GM18861 (cell line): ENCODE data around the gene SIM1.
"Not testable (repeated sequence)": the region's sequence is repeated elsewhere in the genome, so short reads cannot be mapped to it uniquely, and the experiment has no call there.

Experiments used
- ATAC-seq: cut with Tn5 transposase; IDR thresholded peaks from one replicate; pipeline ENCODE4 v1.9.1; 2021; ENCODE audit not compliant: unreplicated experiment

The SIM1 gene

DNA sequence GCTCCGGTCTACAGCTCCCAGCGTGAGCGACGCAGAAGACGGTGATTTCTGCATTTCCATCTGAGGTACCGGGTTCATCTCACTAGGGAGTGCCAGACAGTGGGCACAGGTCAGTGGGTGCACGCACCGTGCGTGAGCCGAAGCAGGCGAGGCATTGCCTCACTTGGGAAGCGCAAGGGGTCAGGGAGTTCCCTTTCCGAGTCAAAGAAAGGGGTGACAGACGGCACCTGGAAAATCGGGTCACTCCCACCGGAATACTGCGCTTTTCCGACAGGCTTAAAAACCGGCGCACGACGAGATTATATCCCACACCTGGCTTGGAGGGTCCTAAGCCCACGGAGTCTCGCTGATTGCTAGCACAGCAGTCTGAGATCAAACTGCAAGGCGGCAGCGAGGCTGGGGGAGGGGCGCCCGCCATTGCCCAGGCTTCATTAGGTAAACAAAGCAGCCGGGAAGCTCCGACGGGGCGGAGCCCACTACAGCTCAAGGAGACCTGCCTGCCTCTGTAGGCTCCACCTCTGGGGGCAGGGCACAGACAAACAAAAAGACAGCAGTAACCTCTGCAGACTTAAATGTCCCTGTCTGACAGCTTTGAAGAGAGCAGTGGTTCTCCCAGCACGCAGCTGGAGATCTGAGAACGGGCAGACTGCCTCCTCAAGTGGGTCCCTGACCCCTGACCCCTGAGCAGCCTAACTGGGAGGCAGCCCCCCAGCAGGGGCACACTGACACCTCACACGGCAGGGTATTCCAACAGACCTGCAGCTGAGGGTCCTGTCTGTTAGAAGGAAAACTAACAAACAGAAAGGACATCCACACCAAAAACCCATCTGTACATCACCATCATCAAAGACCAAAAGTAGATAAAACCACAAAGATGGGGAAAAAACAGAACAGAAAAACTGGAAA lies 109.7 kb downstream of the SIM1 start:
- ATAC-seq = not testable (repeated sequence)

DNA sequence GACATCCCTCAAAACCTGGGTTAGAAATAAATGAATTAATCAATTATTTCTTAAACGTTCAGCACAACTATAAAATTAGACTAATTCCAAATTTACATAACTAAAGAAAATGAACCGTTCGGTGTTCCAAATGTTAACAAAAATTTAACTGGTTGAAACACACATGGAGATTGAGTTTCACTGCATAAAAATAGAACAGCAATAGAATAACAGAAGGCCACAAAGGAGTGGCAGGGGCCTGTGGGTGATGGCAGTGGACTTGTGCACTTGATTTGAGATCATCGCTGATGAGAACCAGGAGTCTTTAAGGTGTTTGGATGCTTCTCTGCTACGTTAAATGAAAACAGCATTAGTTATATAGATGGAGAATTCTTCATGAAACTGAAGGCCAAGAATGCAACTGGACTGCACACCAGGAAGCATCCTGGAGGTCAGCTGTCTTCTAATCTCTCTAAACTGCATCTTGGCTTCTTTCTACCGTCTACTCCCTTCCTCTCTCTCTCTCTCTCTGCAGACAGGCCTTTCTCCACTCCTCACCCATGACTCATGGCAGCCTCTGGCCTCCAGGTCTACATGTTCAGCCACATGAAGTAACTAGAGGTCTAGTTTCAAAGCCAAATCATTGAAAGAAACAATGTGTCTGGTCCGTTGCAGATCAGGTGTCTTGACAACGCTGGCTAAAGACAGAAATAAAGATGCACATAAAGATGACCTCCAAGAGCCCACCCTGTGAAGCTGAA lies 111.3 kb downstream of the SIM1 start:
- no peak for ATAC-seq

DNA sequence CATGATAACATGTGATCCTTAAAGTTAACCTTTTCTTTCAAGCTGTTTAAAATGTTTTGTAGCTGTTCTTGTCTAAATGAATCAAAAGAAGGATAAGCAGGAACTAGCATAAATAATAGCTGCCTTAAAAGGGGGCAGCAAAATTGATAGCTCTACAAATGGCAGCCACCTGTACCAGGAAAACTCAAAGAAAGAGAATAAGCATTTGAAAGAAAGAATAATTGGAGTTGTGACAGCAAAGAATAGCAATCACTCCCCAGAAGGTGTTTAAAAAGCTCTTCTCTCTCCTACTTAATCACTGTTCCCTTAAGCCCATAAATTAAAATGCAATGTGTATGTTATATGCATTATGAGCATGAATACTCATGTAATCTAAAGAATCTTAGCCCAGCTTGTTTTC lies 114.6 kb downstream of the SIM1 start:
- no peak for ATAC-seq

DNA sequence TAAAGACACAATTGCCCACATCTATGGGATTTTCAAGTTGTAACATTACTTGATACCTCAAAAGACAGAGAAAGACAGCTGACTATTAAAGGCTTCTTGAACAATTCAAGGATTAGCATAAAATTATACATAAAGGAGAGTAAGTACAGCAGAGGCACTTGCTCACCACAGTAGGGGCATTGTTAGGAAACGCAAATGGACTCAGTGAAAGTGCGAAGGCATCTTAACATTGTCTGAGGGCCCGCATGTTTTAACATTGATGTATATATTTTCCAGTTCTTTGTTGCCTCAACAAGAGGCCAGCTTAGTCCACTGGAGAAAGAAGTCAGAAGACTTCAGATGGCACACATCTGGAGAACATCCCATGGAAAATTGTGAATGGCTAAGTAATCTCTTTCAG lies 115.4 kb downstream of the SIM1 start:
- no peak for ATAC-seq

DNA sequence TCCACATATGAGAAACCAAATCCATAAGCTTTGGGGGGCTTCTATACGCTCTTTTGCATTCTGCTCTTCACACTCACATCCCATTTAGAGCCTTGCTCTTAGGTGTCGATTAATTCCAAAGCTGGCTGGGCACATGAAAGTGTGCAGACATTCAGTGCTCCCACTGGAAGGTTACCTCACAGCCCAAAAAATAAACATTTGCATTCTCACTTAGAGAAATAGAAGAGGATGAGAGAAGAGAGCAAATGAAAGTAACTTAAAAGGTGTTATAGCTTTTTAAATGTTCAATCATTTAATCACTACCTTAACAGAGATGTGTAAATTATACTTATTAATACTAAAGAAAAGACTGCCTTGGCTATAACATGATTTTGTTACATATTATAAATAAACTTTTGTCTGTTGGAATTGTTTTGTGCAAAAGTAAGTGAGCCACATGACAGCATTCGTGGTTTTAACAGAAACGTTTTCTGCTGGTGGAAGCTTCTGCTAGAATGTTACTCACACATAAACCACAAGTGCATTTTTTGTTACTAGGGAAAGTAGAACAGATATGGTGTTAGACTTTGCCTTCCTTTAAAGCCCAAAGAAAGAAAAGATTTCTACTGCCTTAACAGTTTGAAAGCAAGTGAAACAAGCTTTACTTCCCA lies 116.7 kb downstream of the SIM1 start:
- no peak for ATAC-seq

DNA sequence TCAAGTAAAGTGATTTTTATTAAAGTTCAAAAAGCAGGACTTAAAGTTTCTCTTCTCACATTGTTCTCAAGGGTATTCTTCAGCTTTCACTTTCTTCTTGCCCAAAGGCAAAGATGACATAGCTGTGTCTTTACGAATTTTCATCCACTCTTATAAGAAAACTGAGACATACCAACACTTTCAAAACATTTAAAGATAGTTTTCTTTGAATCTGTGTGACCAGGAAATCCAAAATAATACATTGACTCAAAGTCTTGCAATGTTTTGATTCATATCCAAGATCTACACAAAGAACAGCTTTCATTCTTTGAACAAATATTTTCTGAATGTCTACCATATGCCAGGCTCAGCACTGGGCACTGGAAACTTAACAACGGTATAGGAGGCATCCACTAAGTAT lies 117.9 kb downstream of the SIM1 start:
- no peak for ATAC-seq

DNA sequence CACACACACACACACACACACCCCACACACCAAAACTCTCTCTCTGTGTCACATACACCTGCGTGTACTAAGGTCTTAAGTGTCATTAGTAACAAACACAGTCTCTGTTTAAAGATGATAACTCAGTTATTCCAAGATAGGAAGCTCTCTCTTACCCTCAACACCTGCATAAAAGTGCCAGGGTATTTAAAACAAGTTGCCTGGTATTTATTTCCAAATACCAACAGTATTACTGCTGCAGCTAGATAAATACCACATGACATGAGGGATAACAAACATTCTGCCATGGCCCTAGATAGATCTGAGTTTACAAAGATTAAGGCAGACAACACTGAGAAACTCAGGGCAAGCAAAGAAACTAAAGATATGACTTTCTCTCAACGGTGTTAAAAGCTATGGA lies 118.5 kb downstream of the SIM1 start:
- ATAC-seq = no peak

DNA sequence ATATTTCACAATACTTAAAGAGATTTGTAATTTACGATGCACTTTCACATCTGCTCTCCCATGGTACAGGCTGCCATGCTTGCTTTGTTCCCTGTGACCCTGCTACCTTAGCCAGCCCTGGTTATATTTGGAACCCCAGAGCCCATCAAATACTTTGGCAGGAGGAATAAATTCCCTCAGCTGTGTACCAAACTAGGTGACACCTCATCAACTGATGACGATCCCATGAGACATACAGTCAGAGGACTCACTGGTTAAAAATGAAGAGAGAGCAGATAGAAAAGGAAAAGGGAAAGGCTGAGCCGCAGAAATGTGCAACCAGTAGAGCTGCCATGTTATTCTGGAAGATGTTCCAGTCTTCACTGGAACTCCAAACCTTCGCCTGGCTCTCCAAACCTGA lies 120.0 kb downstream of the SIM1 start:
- no peak for ATAC-seq

DNA sequence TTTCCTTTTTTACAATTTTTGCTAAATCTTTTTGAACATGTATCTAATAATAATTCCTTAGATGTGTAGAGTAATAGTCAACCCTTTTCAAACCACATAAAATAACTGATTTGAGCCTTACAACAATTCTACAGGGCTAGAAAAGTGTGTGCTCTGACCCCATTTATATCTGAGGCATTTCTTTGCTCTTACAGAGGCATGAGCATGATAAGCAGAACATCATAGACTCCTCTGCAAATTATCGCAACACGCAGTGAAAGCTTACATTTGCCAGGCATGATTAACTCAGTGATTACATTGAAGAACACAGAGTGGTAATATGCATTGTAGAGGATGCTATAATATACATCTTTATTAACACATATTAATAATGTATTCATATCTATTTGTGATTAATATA lies 120.4 kb downstream of the SIM1 start:
- ATAC-seq = no peak

DNA sequence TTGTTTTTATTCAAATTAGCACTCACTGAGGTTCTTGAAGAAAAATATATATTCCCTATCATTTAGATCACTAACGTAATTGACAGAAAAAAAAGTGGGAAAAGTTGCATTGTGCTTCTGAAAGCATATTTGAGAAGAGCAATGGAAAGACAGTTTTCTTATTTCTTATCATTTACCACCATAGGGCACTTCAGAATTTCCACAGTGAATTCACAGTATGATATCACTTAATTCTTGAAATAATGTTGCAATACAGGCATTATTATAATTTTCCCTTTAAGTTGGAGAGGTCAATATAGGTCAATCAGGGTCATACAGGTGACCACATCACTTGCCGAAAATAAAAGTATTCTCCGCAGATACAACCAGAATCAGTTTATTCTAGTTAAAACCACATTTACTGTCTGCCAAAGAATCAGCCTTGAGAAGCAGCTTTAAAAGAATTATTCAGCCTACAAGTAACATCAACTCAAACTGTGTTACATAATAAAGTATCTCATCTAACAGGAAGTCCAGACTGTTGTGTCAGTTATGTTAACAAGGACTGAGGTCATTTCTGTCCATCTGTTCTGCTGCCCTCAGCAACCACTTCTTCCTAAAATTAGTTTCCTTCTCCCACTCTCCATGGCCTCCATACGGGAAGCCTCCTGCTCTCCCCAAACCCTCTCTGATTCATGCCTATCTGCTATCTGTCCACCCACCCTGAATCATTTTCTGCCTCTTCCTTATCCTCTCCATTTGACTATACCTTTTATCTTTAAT lies 121.2 kb downstream of the SIM1 start:
- ATAC-seq = no peak

DNA sequence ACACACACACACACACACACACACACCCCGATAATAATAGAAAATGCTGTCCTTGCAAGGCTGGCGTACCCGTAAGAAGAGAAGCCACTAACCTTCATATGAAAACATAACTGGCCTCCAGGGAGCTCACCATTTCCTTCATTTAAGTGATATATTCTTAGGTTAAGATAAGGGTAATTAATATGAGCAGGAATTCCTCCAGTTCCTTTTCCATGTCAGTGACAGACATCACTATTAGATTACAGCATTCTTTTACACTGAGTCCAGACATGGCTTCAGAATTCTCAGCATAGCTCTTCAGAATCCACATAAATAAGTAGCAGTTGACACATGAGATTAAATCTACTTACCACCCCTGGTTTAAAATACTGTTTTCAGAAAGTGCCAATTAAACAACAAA lies 121.9 kb downstream of the SIM1 start:
- no peak for ATAC-seq

DNA sequence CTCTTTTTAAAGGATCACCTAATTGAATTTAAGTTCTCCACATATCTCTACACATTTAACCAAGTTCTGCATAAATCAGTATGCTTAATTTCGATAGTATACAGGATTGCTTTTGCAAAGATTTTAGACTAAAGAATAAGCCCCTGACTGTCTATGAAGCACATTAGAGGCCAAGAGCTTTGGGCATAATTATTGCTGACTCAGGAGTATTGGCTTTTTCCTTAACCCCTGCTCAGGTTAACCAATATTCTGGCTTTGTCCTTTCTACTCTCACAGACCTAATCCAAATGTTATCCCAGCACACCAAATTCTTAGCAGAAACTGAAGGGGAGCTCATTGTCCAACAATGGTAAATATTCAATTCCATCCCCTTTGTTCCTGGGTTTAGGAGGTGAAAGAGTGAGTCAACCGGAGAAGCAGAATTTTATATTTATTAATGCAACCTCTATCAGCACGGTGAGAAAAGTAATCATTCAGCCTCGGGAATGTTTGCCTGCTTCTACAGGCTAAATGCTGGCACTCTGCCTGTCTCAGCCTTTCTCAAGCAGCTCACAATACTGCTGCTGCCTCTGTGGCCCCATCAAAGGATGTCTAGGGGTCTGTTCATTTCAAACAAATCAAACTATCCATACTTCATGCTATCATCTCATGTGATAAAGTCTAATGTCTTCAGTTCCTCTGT lies 125.0 kb downstream of the SIM1 start:
- ATAC-seq = no peak

DNA sequence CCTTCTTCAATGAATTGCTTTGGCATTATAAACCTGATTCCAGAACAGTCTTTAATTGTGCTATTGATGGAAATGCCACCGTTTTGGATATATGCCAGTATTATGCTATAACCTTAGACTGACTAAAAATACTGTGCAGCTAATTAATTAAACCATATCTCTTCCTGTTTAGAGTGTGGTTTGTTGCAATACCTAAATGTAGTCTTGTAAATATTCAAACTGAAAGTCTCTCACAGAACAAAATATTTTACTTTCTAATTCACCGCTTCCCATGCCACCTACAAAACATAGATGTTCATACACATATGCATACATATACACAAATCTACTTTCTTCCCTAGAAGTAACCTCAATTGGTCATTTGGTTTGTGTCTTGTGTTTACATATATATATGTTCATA lies 126.6 kb downstream of the SIM1 start:
- no peak for ATAC-seq

DNA sequence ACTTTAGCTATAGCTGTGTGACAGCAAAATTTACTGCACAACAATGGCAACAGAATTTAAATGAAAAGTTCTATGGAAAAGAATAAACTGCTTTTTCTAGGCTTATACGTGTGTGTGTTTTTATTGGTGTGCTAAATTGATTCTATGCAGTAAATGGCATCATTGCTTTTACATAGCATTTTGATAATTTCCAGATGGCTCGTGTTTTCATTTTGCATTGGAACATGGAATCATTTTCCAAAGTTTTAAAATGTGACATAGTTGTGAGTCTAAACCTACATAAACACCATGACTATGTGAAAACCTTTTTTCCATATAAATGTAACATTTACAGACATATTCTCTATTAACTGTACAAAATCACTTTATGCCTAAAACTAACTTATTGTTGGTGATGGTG lies 127.8 kb downstream of the SIM1 start:
- no peak for ATAC-seq

DNA sequence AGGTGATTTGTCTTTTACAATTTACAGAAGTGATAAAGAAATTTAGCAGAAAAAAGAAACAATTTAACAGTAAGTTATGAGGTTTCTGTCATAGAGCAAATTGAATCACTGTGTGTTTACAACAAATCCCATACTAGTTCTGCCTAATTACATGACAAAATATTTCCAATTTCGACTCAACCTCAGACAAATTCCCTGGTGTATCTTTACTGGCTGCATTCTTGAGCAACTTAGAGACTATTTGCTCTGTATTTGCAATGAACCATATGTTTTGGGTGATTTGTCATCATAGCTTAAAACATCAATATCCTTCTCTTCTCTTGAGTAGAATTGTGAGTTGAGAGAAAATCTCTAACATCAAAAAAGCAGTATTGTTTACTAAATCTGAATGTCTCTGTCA lies 128.7 kb downstream of the SIM1 start:
- ATAC-seq = no peak
